ENCODE results near the gene CLTC. TPM values are rescaled to one million over a fixed set of nuclear protein-coding genes. Genes with fewer than 3 reads are reported as not detected.

The CLTC gene
- total and polyA plus RNA-seq, 8 donors = 25.7 to 118 (median 60.7) TPM

GRCh38 chr17:59733697-59734096 lies 114.0 kb downstream of the CLTC start:
- no peaks in the 10 kb centered on the region for H3K9me3 ChIP-seq
- DNase-seq (no peak), FAIRE-seq (no peak), ATAC-seq (no peak)
- intact Hi-C loops (cut with DNase I) = no loop called here
- no peak for TF ChIP-seq CTCF (IDR thresholded peaks at IDR 0.05)
- H3K27me3 ChIP-seq = no peaks in the 10 kb centered on the region
- peaks cover 0 to 5% (median 0%) of the 10 kb centered on the region in 3 donors for H3K4me1 ChIP-seq
- no peak overlapping the region for H3K4me3 ChIP-seq
- H3K36me3 ChIP-seq = peaks cover 0 to 30% (median 0%) of the 10 kb centered on the region in 3 donors
- WGBS, 2 donors = 92% methylated on average over 2 of the region's 2 CpGs
- no peak overlapping the region for H3K27ac ChIP-seq

GRCh38 chr17:59734226-59734625 lies 114.5 kb downstream of the CLTC start:
- no peak overlapping the region for H3K4me3 ChIP-seq
- 96 to 98% methylated on average over 5 of the region's 5 CpGs for WGBS, 2 donors
- H3K27me3 ChIP-seq = no peaks in the 10 kb centered on the region
- ATAC-seq (no peak), FAIRE-seq (no peak), DNase-seq (no peak)
- intact Hi-C loops (cut with DNase I) = no loop called here
- no peaks in the 10 kb centered on the region for H3K9me3 ChIP-seq
- H3K4me1 ChIP-seq = peaks cover 0 to 4% (median 0%) of the 10 kb centered on the region in 3 donors
- TF ChIP-seq CTCF (IDR thresholded peaks at IDR 0.05) = no peak
- peaks cover 0 to 35% (median 0%) of the 10 kb centered on the region in 3 donors for H3K36me3 ChIP-seq
- H3K27ac ChIP-seq = no peak overlapping the region

GRCh38 chr17:59737324-59737723 lies 117.6 kb downstream of the CLTC start:
- Histone ChIP-seq H3K27ac (no peak overlapping the region), H3K4me1 (no peaks in the 10 kb centered on the region), H3K36me3 (peaks cover 0 to 35% (median 0%) of the 10 kb centered on the region in 3 donors), H3K9me3 (no peaks in the 10 kb centered on the region), H3K4me3 (no peak overlapping the region), H3K27me3 (no peaks in the 10 kb centered on the region)
- DNase-seq (no peak), ATAC-seq (no peak), FAIRE-seq (no peak)
- 87 to 91% methylated on average over 3 of the region's 3 CpGs for WGBS, 2 donors
- TF ChIP-seq CTCF (IDR thresholded peaks at IDR 0.05) = no peak
- intact Hi-C loops (cut with DNase I) = no loop called here

GRCh38 chr17:59743842-59744241 lies 124.1 kb downstream of the CLTC start:
- no peaks in the 10 kb centered on the region for H3K9me3 ChIP-seq
- no peaks in the 10 kb centered on the region for H3K4me1 ChIP-seq
- TF ChIP-seq CTCF (IDR thresholded peaks at IDR 0.05) = no peak
- WGBS, 2 donors = 96 to 98% methylated on average over 4 of the region's 4 CpGs
- H3K36me3 ChIP-seq = peaks cover 0 to 4% (median 2%) of the 10 kb centered on the region in 3 donors
- H3K27me3 ChIP-seq = no peaks in the 10 kb centered on the region
- DNase-seq = no peak
- H3K4me3 ChIP-seq = no peak overlapping the region
- ATAC-seq = no peak
- no peak for FAIRE-seq
- intact Hi-C loops (cut with DNase I) = loop anchor here in 1 of 3 donors (10.0 kb wide), 1 partner anchor 121 kb away; no protein-coding TSS in a partner anchor
- H3K27ac ChIP-seq = no peak overlapping the region

- DNase-seq (no peak), FAIRE-seq (no peak), ATAC-seq (no peak)
- H3K4me3 ChIP-seq = no peak overlapping the region
- intact Hi-C loops (cut with DNase I) = loop anchor here in 1 of 3 donors (10.0 kb wide), 1 partner anchor 120 kb away; no protein-coding TSS in a partner anchor
- H3K36me3 ChIP-seq = peaks cover 0 to 2% (median 0%) of the 10 kb centered on the region in 3 donors
- TF ChIP-seq CTCF (IDR thresholded peaks at IDR 0.05) = no peak
- H3K27ac ChIP-seq = no peak overlapping the region
- no peaks in the 10 kb centered on the region for H3K4me1 ChIP-seq
- no peaks in the 10 kb centered on the region for H3K27me3 ChIP-seq
- 87 to 91% methylated on average over 2 of the region's 2 CpGs for WGBS, 2 donors
- H3K9me3 ChIP-seq = no peaks in the 10 kb centered on the region
Observed at GRCh38 chr17:59745040-59745439, 125.3 kb downstream of the CLTC start.

Other genes with a start within 250 kb of the CLTC start
- gene DHX40, start 54.3 kb upstream of the CLTC start, total RNA-seq = 10 to 100 TPM; 11.7 to 21.2 (median 15.7) TPM
- 10 to 100 TPM in 1 of 2 donors, 1 to 10 TPM in 1; 6.6 to 16.7 TPM for gene DHX40, start 54.3 kb upstream of the CLTC start, polyA plus RNA-seq
- 10 to 100 TPM in 1 of 6 donors, 1 to 10 TPM in 5; 5.5 to 11.4 (median 9.3) TPM for gene PTRH2, start 87.5 kb downstream of the CLTC start, total RNA-seq
- 10 to 100 TPM; 17.6 to 23.8 TPM for gene PTRH2, start 87.5 kb downstream of the CLTC start, polyA plus RNA-seq
- 100 to 1,000 TPM in 2 of 6 donors, 10 to 100 TPM in 4; 55.5 to 177 (median 92.5) TPM for gene VMP1, start 87.8 kb downstream of the CLTC start, total RNA-seq
- gene VMP1, start 87.8 kb downstream of the CLTC start, polyA plus RNA-seq = 10 to 100 TPM; 70.4 to 92.6 TPM

Measured in pancreas (tissue), 10 donors.